ENCODE data around the gene TP53RK.

TP53RK gene

GRCh38 chr20:46689082-46689753 is at the start of gene TP53RK:
TP53RK (minus strand) TSS chr20:46689444; CDS start chr20:46689414, 30 bp downstream.
- DNase-seq: peak; percentile 99

GRCh38 chr20:46735436-46735835 is 46.2 kb upstream of the TP53RK start:
- no peak for DNase-seq

GRCh38 chr20:46731770-46732169 is 42.5 kb upstream of the TP53RK start:
- no peak for DNase-seq

- DNase-seq: no peak
Observed at GRCh38 chr20:46725186-46726165, 36.2 kb upstream of the TP53RK start.

- no peak for DNase-seq
Observed at GRCh38 chr20:46724343-46724959, 35.2 kb upstream of the TP53RK start.

- DNase-seq: no peak
Observed at GRCh38 chr20:46723039-46723438, 33.8 kb upstream of the TP53RK start.

- no peak for DNase-seq
Observed at GRCh38 chr20:46722450-46722849, 33.2 kb upstream of the TP53RK start.

- DNase-seq: no peak
Observed at GRCh38 chr20:46721476-46721875, 32.2 kb upstream of the TP53RK start.

- DNase-seq: no peak
Observed at GRCh38 chr20:46720776-46721425, 31.7 kb upstream of the TP53RK start.

GRCh38 chr20:46720019-46720418 is 30.8 kb upstream of the TP53RK start:
- DNase-seq: no peak

- no peak for DNase-seq
Observed at GRCh38 chr20:46717818-46718541, 28.7 kb upstream of the TP53RK start.

GRCh38 chr20:46715292-46715756 is 26.1 kb upstream of the TP53RK start:
- peak; percentile 11 for DNase-seq

GRCh38 chr20:46713957-46714834 is 25.0 kb upstream of the TP53RK start:
- DNase-seq: no peak

GRCh38 chr20:46712056-46712636 is 22.9 kb upstream of the TP53RK start:
- DNase-seq: no peak

GRCh38 chr20:46710153-46710913 is 21.1 kb upstream of the TP53RK start:
- no peak for DNase-seq

- DNase-seq: no peak
Observed at GRCh38 chr20:46709459-46710152, 20.4 kb upstream of the TP53RK start, which contains the start of gene SLC2A10. SLC2A10 (plus strand) TSS chr20:46709649; CDS start chr20:46709737, 88 bp downstream.

GRCh38 chr20:46709055-46709458 is 19.8 kb upstream of the TP53RK start:
- DNase-seq: no peak

GRCh38 chr20:46708172-46708860 is 19.1 kb upstream of the TP53RK start:
- no peak for DNase-seq

Data from NCI-H226 (cell line).